ENCODE results near the gene MYL12B. TPM values are rescaled to one million over a fixed set of nuclear protein-coding genes. Genes with fewer than 3 reads are reported as not detected.

The MYL12B gene
- total and polyA plus RNA-seq, 12 donors, result 153 to 457 (median 198) TPM

- no peaks in the 10 kb centered on the region for H3K36me3 ChIP-seq
- intact Hi-C loops (cut with DNase I), result loop anchor here in 2 of 10 donors (5.0 kb wide), 2 partner anchors 36 to 41 kb away; no protein-coding TSS in a partner anchor
- peaks cover 0 to 8% (median 3%) of the 10 kb centered on the region in 9 donors for H3K4me1 ChIP-seq
- DNase-seq, result no peak
- no peaks in the 10 kb centered on the region for H3K9me3 ChIP-seq
- no peaks in the 10 kb centered on the region for H3K27me3 ChIP-seq
- ATAC-seq, result no peak
- no peak for TF ChIP-seq CTCF (IDR thresholded peaks at IDR 0.05)
- H3K27ac ChIP-seq, result peak overlapping the region in 5 of 10 donors; percentile 4 to 61 (median 45)
- no peak overlapping the region for H3K4me3 ChIP-seq
- 89 to 92% methylated on average over 1 of the region's 1 CpG for WGBS, 2 donors
Measured at GRCh38 chr18:3223356-3223755, 38.6 kb upstream of the MYL12B start.

GRCh38 chr18:3224223-3224622 is 37.7 kb upstream of the MYL12B start:
- ATAC-seq (peak; percentile 32 to 83 (median 56)), DNase-seq (peak in 1 of 2 donors; percentile 56)
- no peaks in the 10 kb centered on the region for H3K27me3 ChIP-seq
- H3K4me3 ChIP-seq, result no peak overlapping the region
- H3K36me3 ChIP-seq, result no peaks in the 10 kb centered on the region
- no peaks in the 10 kb centered on the region for H3K9me3 ChIP-seq
- TF ChIP-seq CTCF (IDR thresholded peaks at IDR 0.05), result no peak
- H3K4me1 ChIP-seq, result peaks cover 0 to 8% (median 3%) of the 10 kb centered on the region in 9 donors
- peak overlapping the region in 7 of 10 donors; percentile 7 to 61 (median 45) for H3K27ac ChIP-seq
- WGBS, 2 donors, result 51 to 54% methylated on average over 3 of the region's 3 CpGs
- intact Hi-C loops (cut with DNase I), result loop anchor here in 2 of 10 donors (5.0 kb wide), 2 partner anchors 37 to 42 kb away; no protein-coding TSS in a partner anchor

- Histone ChIP-seq H3K4me1 (peaks cover 0 to 4% (median 2%) of the 10 kb centered on the region in 9 donors), H3K36me3 (no peaks in the 10 kb centered on the region), H3K4me3 (no peak overlapping the region), H3K27me3 (no peaks in the 10 kb centered on the region), H3K9me3 (no peaks in the 10 kb centered on the region), H3K27ac (no peak overlapping the region)
- DNase-seq, result no peak
- ATAC-seq, result no peak
- TF ChIP-seq CTCF (IDR thresholded peaks at IDR 0.05), result no peak
- intact Hi-C loops (cut with DNase I), result no loop called here
- 91 to 97% methylated on average over 3 of the region's 3 CpGs for WGBS, 2 donors
Measured at GRCh38 chr18:3225588-3225987, 36.3 kb upstream of the MYL12B start.

GRCh38 chr18:3226048-3226447 is 35.9 kb upstream of the MYL12B start:
- intact Hi-C loops (cut with DNase I), result no loop called here
- WGBS, 2 donors, result 87 to 90% methylated on average over 6 of the region's 6 CpGs

More at GRCh38 chr18:3226048-3226447, 35.9 kb upstream of the MYL12B start:
- Histone ChIP-seq H3K4me3 (no peak overlapping the region), H3K36me3 (no peaks in the 10 kb centered on the region), H3K27me3 (no peaks in the 10 kb centered on the region), H3K9me3 (no peaks in the 10 kb centered on the region), H3K27ac (no peak overlapping the region), H3K4me1 (peaks cover 0 to 4% (median 0%) of the 10 kb centered on the region in 9 donors)
- DNase-seq (no peak), ATAC-seq (peak in 2 of 8 donors; percentile 23 to 53)
- TF ChIP-seq CTCF (IDR thresholded peaks at IDR 0.05), result no peak

All from heart right ventricle (tissue), 16 donors.